HG02588 (cell line): ENCODE data around the gene DPYD.

Experiments
- ATAC-seq: cut with Tn5 transposase; IDR thresholded peaks from one replicate; pipeline ENCODE4 v1.9.1; 2021; ENCODE audit warnings: mild to moderate bottlenecking, moderate library complexity; ENCODE audit not compliant: unreplicated experiment

DPYD gene

GRCh38 chr1:97907886-97908285 is 12.9 kb downstream of the DPYD start:
- no peak for ATAC-seq

DNA sequence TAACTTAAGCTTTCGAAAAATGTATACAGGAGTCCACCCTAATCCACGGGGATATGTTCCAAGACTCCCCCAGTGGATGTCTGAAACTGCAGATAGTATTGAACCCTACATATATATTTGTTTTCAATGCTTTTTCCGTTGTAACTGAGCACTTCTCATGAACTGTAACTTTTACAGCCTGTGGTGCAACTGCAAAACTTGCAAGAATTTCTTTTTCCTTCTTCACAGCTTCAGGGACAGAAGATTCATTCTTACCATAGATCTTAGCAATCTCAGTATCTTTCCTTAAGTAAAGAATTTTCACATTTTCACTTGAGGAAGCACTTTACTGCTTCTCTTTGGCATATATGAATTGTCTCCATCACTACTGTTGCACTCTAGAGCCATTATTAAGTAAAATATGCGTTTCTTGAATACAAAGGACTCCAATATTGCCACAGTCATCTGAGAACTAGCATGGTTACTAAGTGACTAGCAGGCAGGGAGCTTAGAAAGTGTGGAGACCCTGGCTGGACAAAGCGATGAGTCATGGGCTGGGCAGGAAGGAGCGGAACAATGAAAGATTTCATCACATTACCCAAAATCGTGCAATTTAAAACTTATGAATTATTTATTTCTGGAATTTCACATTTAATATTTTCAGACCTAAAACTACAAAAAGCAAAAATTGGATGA is 14.1 kb downstream of the DPYD start:
- ATAC-seq, result no peak

GRCh38 chr1:97905141-97905940 is 15.5 kb downstream of the DPYD start:
- ATAC-seq, result no peak

DNA sequence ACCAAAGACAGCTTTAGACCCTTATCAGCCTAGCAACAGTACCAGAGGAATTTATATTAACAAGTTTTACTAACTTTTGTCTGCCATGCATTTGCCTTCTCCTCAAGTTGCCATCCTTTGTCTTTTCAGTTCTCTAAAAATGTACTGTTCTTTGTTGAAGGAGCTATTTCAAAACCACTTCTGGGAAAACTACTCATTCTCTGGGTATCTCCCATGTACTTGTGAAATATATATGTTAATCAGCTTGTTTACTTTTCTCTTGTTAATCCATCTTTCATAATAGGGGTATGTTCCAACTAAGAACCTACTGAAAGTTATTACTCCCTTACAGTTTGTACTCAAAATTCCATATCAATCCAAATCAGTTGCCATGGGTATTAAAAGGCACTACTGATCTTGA is 16.3 kb downstream of the DPYD start:
- no peak for ATAC-seq

GRCh38 chr1:97903626-97904025 is 17.2 kb downstream of the DPYD start:
- ATAC-seq, result no peak

DNA sequence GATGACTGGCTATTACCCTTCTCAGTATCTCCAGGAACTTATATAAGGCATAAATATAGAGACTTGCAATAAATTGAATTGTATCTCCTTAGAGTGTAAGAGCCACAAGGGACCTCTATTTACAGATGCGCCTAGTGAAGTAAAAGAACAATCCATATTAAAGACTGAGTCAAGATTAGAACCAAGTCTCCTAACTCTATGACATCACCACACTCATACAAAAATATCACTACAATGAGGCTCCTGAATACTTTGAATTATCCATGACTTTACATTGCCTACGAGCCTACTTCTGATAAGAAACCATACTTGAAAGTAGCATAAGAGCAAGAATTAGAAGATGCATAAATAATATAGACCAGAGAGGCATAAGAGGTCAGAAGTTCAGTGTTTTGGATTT is 18.8 kb downstream of the DPYD start:
- ATAC-seq, result no peak

DNA sequence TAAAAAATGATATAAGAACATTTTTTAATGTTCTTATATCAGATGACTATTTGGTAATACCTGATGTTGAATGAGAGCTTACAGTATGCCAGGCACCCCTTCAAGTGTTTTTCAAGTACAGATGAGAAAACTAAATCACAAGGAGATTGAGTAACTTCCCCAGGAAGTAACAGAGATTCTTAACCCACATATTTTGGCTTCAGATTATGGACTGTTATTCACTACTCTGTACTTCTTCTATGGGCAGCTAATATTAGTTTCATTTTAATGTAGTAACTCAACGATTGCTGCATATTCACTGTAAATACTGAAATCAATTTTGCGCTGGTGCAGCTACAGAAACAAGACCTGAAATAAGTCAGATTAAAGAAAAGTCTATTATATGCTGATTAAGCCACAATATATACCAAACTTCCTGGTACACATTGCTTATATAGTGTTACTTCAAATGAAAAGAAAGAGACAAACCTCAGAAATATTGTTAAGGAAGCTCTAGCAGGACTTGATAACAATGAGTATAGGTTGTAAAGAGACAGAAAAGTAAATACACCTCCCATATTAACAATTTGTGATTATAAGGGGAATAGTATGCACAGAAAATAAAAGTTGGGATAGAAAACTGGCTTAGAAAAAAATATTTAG is 19.7 kb downstream of the DPYD start:
- ATAC-seq, result no peak

GRCh38 chr1:97898948-97899347 is 21.9 kb downstream of the DPYD start:
- no peak for ATAC-seq

GRCh38 chr1:97895278-97895677 is 25.6 kb downstream of the DPYD start:
- no peak for ATAC-seq

GRCh38 chr1:97893844-97894243 is 27.0 kb downstream of the DPYD start:
- ATAC-seq, result no peak

DNA sequence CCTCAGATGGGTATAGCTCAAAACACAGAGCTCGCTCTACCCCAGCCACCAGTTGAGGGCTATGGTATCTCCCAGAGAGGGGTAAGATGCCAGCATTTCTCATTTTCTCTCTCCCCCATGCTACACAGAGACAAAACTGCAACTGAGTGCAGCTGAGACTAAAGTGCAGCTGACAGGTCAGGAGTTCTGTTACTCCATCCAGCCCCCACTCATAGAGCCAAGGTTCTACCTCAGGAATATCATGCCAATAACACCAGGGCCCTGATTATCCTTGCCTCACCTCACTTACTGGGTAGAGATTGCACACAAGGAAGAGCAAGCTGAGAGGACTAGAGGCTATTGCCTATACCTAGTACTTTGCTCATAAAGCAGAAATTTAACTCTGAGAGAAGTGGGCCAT is 34.6 kb downstream of the DPYD start:
- ATAC-seq, result no peak

DNA sequence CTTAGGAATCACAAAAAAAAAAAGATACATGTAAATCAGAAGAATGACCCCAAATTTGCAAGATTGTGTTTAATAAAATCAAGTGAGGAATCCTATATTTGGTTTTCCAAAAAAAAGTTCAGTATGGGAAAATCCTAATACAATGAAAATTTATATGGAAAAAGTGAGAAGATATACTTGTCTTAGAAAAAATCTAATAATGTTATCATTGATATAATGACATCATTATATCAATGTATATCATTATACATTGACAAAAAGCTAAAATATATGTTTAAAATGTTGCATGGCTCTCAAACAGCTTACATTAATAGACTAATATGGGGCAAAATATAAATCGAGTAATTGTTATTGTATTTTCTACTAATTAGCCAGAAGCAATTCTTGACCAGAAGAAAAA is 37.0 kb downstream of the DPYD start:
- ATAC-seq, result no peak

GRCh38 chr1:97877307-97877706 is 43.5 kb downstream of the DPYD start:
- no peak for ATAC-seq

DNA sequence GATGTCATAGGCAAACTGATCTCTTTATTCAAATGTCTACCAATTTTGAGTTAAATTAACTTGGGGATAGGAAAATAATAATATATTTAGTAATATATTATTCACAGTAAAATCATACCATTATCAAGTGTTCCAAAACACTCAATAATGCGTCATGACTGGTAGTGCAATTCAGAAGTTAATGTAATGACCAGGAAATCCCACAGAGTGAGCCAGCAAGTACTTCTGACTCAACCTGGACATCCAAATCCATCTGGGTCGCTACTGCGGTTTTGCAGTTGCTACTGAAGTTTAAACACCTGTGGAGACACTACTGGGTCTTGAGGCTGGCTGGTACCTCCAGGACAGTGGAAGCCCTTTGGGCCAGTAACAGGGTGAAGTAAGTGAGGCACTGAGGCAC is 44.8 kb downstream of the DPYD start:
- ATAC-seq, result no peak

- no peak for ATAC-seq
Observed at GRCh38 chr1:97870589-97870988, 50.2 kb downstream of the DPYD start.

DNA sequence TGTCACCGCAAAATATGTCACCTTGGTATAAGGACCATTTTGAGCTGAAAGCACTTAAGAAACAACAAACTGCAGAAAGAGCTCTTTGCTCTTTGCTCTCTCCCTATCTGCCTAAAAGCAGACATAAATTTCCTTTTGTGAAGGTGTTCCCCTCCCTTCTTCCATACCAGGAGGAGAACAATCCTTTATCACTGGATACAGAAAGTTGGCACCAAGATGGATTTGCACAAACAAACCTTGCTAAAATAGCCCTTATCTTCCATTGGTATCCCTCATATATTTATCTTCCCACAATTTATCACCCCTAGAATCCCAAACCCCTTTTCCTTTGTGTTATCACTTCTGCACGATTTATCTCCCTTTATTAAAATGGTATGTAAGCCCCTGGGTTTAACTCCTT is 51.4 kb downstream of the DPYD start:
- ATAC-seq, result no peak

DNA sequence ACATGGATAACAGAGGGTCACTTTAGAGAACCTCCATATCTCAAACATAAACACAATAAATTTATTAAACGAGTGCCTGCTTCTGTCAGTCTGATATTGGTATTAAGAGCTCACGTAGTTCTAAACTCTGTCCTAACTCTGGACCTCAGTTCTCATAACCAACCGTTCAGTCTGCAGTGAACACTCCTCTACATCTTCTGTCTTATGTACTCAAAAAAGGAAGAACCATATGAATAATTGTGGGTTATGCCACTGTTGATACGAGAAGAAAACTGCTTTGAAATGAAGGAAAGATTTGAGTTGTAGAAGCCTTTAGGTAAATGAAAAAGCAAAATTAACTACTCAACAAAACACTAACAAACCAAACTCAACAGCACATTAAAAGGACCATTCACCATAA is 53.7 kb downstream of the DPYD start:
- no peak for ATAC-seq

DNA sequence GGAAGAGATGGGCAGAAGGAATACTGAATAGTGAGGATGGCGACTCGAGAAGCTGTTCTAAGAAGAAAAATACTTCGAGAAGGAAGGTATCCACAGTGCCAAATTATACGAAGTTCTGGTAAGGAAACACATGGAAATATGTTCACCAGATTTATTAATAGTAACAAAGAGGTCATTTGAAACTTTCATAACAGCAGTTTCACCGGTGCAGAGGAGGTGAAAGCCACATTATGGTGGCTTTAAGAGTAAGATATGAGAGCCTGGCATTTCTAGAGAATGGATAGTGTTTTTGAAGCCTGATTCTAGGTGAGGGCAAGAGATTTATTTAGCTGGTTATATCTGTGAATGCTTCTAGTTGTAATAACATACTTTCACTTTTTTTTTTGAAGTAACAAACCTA is 56.2 kb downstream of the DPYD start:
- no peak for ATAC-seq

DNA sequence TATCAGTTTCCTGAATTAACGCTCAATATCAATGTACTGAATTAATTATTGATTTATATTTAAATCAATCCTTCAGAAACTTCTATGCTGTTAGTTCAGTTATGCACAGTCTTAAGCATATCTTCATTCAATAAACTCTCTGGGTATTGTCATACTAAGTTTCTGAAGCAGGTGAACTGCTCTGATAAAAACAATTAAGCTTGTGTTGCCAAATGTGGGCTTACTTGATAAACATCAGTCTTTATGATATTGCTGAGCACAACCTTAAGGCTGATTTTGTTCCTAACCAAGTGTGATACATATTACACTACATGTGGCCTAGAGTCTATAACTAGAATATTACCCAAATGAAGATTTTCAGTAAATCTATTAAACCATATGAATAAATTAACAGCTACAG is 67.6 kb downstream of the DPYD start:
- ATAC-seq, result no peak

GRCh38 chr1:97849345-97850340 is 71.2 kb downstream of the DPYD start:
- no peak for ATAC-seq

- ATAC-seq, result no peak
Observed at GRCh38 chr1:97845805-97846204, 75.0 kb downstream of the DPYD start.
